SU-DHL-6 (cell line): ENCODE measurements around the gene GSTT2.

Experiments
- H2AFZ ChIP-seq: fragments of 200-600 bp; sonication (generic); 2 replicates; pipeline ENCODE4 v1.6.1; 2014; ENCODE audit warnings: low read depth, mild to moderate bottlenecking, moderate library complexity, mixed read lengths, antibody characterized with exemption, low read length; ENCODE audit not compliant: severe bottlenecking
- H3F3A ChIP-seq: fragments of 200-600 bp; shearing (Covaris generic); 2 replicates; pipeline ENCODE4 v1.6.0; 2016; ENCODE audit warnings: antibody characterized with exemption, mild to moderate bottlenecking; ENCODE audit not compliant: insufficient read depth
- H3K27ac ChIP-seq: fragments of 200-600 bp; sonication (generic); 2 replicates; pipeline ENCODE4 v1.5.1; 2016; ENCODE audit warnings: low read depth, mild to moderate bottlenecking, low read length, moderate library complexity, mixed read lengths
- H3K27me3 ChIP-seq: fragments of 200-600 bp; sonication (generic), shearing (Covaris generic); 2 replicates; pipeline ENCODE4 v1.6.0; 2014; ENCODE audit warnings: mild to moderate bottlenecking, low read length
- H3K36me3 ChIP-seq: fragments of 200-600 bp; sonication (generic); 2 replicates; pipeline ENCODE4 v1.6.1; 2014; ENCODE audit warnings: mild to moderate bottlenecking, low read length, mixed read lengths
- H3K4me2 ChIP-seq: fragments of 300-600, 200-600 bp; shearing (Covaris generic), sonication (generic); 2 replicates; pipeline ENCODE4 v1.6.0; 2014; ENCODE audit warnings: low read length, low read depth, mild to moderate bottlenecking; ENCODE audit not compliant: poor library complexity, severe bottlenecking
- H3K4me3 ChIP-seq: fragments of 200-600 bp; sonication (generic); 2 replicates; pipeline ENCODE4 v1.5.1; 2014; ENCODE audit warnings: antibody characterized with exemption, low read length, mild to moderate bottlenecking, mixed read lengths; ENCODE audit not compliant: insufficient read depth, poor library complexity, severe bottlenecking
- H3K79me2 ChIP-seq: fragments of 200-600 bp; sonication (generic); 2 replicates; pipeline ENCODE4 v1.6.1; 2014; ENCODE audit warnings: mild to moderate bottlenecking, low read length, moderate library complexity; ENCODE audit not compliant: insufficient read depth
- H3K9ac ChIP-seq: fragments of 200-600 bp; sonication (generic); 2 replicates; pipeline ENCODE4 v1.7.0; 2014; ENCODE audit warnings: mild to moderate bottlenecking, low read length
- H3K9me2 ChIP-seq: fragments of 200-600 bp; sonication (generic); replicated peaks from 2 replicates; pipeline ENCODE4 v1.6.1; 2014; ENCODE audit warnings: low read length; ENCODE audit not compliant: insufficient read depth
- H3K9me3 ChIP-seq: fragments of 200-600 bp; sonication (generic); 2 replicates; pipeline ENCODE4 v1.6.1; 2014; ENCODE audit warnings: low read length, mixed read lengths; ENCODE audit not compliant: insufficient read depth
- H4K20me1 ChIP-seq: fragments of 200-600 bp; sonication (generic); 2 replicates; pipeline ENCODE4 v1.6.1; 2014; ENCODE audit warnings: low read depth, mild to moderate bottlenecking, antibody characterized with exemption, low read length, moderate library complexity, mixed read lengths
- CTCF ChIP-seq: fragments of 200-600 bp; sonication (generic); IDR thresholded peaks from one replicate; pipeline ENCODE4 v1.5.1; 2017; ENCODE audit warnings: antibody characterized with exemption, mild to moderate bottlenecking, low read length, moderate library complexity; ENCODE audit not compliant: insufficient read depth, poor library complexity, severe bottlenecking
- EZH2phosphoT487 ChIP-seq: fragments of 200-600 bp; sonication (generic), shearing (Covaris generic); conservative IDR thresholded peaks from 2 replicates; pipeline ENCODE4 v1.6.1; 2018; ENCODE audit warnings: mild to moderate bottlenecking, antibody characterized with exemption, low read length, moderate library complexity, mixed read lengths

The GSTT2 gene

GRCh38 chr22:24027991-24028390, 48.1 kb downstream of the GSTT2 start:
- no peak overlapping the region for H2AFZ ChIP-seq
- TF ChIP-seq EZH2phosphoT487 = no peak
- no peak for TF ChIP-seq CTCF
- no peak overlapping the region for H3K4me2 ChIP-seq
- H3K9me2 ChIP-seq = no peaks in the 10 kb centered on the region
- no peaks in the 10 kb centered on the region for H3K9me3 ChIP-seq
- H3K9ac ChIP-seq = no peak overlapping the region
- no peaks in the 10 kb centered on the region for H3K36me3 ChIP-seq
- peaks cover 43% of the 10 kb centered on the region for H3K79me2 ChIP-seq
- H3K4me3 ChIP-seq = no peak overlapping the region
- H3F3A ChIP-seq = no peaks in the 10 kb centered on the region
- no peak overlapping the region for H3K27ac ChIP-seq
- H3K27me3 ChIP-seq = no peaks in the 10 kb centered on the region
- H4K20me1 ChIP-seq = 0 out of 2 replicates have a peak, but pooled peaks cover 3% of the 10 kb centered on the region

GRCh38 chr22:24028533-24028932, 48.6 kb downstream of the GSTT2 start:
- no peak overlapping the region for H3K4me2 ChIP-seq
- H3K79me2 ChIP-seq = peaks cover 42% of the 10 kb centered on the region
- H3K4me3 ChIP-seq = no peak overlapping the region
- no peak overlapping the region for H3K27ac ChIP-seq
- H3K36me3 ChIP-seq = no peaks in the 10 kb centered on the region
- no peak overlapping the region for H3K9ac ChIP-seq
- H3K9me2 ChIP-seq = no peaks in the 10 kb centered on the region
- H3K9me3 ChIP-seq = no peaks in the 10 kb centered on the region
- 0 out of 2 replicates have a peak, but pooled peaks cover 3% of the 10 kb centered on the region for H4K20me1 ChIP-seq
- no peaks in the 10 kb centered on the region for H3F3A ChIP-seq
- no peak overlapping the region for H2AFZ ChIP-seq
- TF ChIP-seq CTCF = no peak
- TF ChIP-seq EZH2phosphoT487 = no peak
- H3K27me3 ChIP-seq = no peaks in the 10 kb centered on the region

GRCh38 chr22:24029304-24029703, 49.4 kb downstream of the GSTT2 start:
- Histone ChIP-seq H3K4me2 (no peak overlapping the region), H3K9me3 (no peaks in the 10 kb centered on the region), H3K4me3 (no peak overlapping the region), H2AFZ (no peak overlapping the region), H3K27me3 (no peaks in the 10 kb centered on the region), H3K79me2 (peaks cover 41% of the 10 kb centered on the region), H3F3A (no peaks in the 10 kb centered on the region), H3K9ac (no peak overlapping the region), H3K9me2 (no peaks in the 10 kb centered on the region), H3K27ac (no peak overlapping the region), H3K36me3 (no peaks in the 10 kb centered on the region), H4K20me1 (0 out of 2 replicates have a peak, but pooled peaks cover under 1% of the 10 kb centered on the region)
- no peak for TF ChIP-seq CTCF
- TF ChIP-seq EZH2phosphoT487 = no peak
